ENCODE data around the gene HPCAL1.

- TF ChIP-seq POLR2AphosphoS5 (IDR thresholded peaks at IDR 0.05; ENCODE audit: insufficient read depth, low read depth, low read length) (no peak), MAX (IDR thresholded peaks at IDR 0.05; ENCODE audit: insufficient read depth, insufficient read length) (no peak), JUN (IDR thresholded peaks at IDR 0.05; ENCODE audit: borderline replicate concordance, insufficient read depth, insufficient read length, low read depth) (no peak), POLR2A (IDR thresholded peaks at IDR 0.05; ENCODE audit: low read depth, low read length) (no peak), CTCF (IDR thresholded peaks at IDR 0.05; ENCODE audit: extremely low read depth in 1 of 2, insufficient read depth in 1 of 2, low read depth in 1 of 2, low read length in 2 of 2) (no peak), EZH2 (IDR thresholded peaks at IDR 0.05; ENCODE audit: borderline replicate concordance, low read depth, low read length, severe bottlenecking) (no peak)
These were observed 89.8 kb downstream of the HPCAL1 start for GRCh38 chr2:10392548-10392947.

All from endothelial cell of umbilical vein (primary cell).